Hepatocyte (in vitro differentiated cells): ENCODE measurements around the gene RBM5. TPM values are rescaled to one million over a fixed set of nuclear protein-coding genes. Genes with fewer than 3 reads are reported as not detected.

Experiments
- DNase-seq: peaks from one replicate; pipeline ENCODE4 v3.0.0-alpha.2; 2016; ENCODE audit warnings: low spot score
- H2AFZ ChIP-seq: fragments of 200-600 bp; sonication (generic); 2 replicates; pipeline ENCODE4 v1.6.0; 2016; ENCODE audit warnings: antibody characterized with exemption, mild to moderate bottlenecking
- H3K27ac ChIP-seq: fragments of 200-600 bp; sonication (generic); 2 replicates; pipeline ENCODE4 v1.5.1; 2016; ENCODE audit warnings: mild to moderate bottlenecking
- H3K27me3 ChIP-seq: fragments of 200-600 bp; sonication (generic); 2 replicates; pipeline ENCODE4 v1.6.1; 2016
- H3K36me3 ChIP-seq: fragments of 200-600 bp; sonication (generic); replicated peaks from 2 replicates; pipeline ENCODE4 v1.5.1; 2016; ENCODE audit warnings: low read depth; ENCODE audit not compliant: insufficient read depth
- H3K4me1 ChIP-seq: fragments of 200-600 bp; sonication (generic); 2 replicates; pipeline ENCODE4 v1.5.1; 2016; ENCODE audit warnings: mild to moderate bottlenecking, moderate library complexity; ENCODE audit not compliant: insufficient read depth
- H3K4me2 ChIP-seq: fragments of 200-600 bp; sonication (generic); 2 replicates; pipeline ENCODE4 v1.6.0; 2016
- H3K4me3 ChIP-seq: fragments of 200-600 bp; sonication (generic); 2 replicates; pipeline ENCODE4 v1.5.1; 2016; ENCODE audit warnings: mild to moderate bottlenecking
- H3K79me2 ChIP-seq: fragments of 200-600 bp; sonication (generic); 2 replicates; pipeline ENCODE4 v1.6.0; 2017; ENCODE audit warnings: mild to moderate bottlenecking
- H3K9me2 ChIP-seq: fragments of 200-600 bp; sonication (generic); replicated peaks from 2 replicates; pipeline ENCODE4 v1.6.0; 2017; ENCODE audit warnings: mild to moderate bottlenecking; ENCODE audit not compliant: insufficient read depth
- H3K9me3 ChIP-seq: fragments of 200-600 bp; sonication (generic); 2 replicates; pipeline ENCODE4 v1.5.1; 2016; ENCODE audit warnings: low read depth, mild to moderate bottlenecking
- H4K20me1 ChIP-seq: fragments of 200-600 bp; sonication (generic); 2 replicates; pipeline ENCODE4 v1.6.0; 2016; ENCODE audit warnings: mild to moderate bottlenecking; ENCODE audit not compliant: insufficient read depth, poor library complexity, severe bottlenecking
- EZH2 ChIP-seq: fragments of 200-600 bp; sonication (generic); IDR thresholded peaks from 2 replicates; pipeline ENCODE4 v1.6.1; 2016; ENCODE audit warnings: antibody characterized with exemption, mild to moderate bottlenecking, borderline replicate concordance
- EZH2phosphoT487 ChIP-seq: fragments of 200-600 bp; sonication (generic); IDR thresholded peaks from one replicate; pipeline ENCODE4 v1.6.1; 2018; ENCODE audit warnings: antibody characterized with exemption, mild to moderate bottlenecking, low read depth, moderate library complexity; ENCODE audit not compliant: unreplicated experiment, severe bottlenecking
- WGBS: methylation state at CpG from one replicate; pipeline ENCODE4 v1.1.6; 2016; ENCODE audit warnings: low lambda C conversion rate; ENCODE audit errors: missing lambda C conversion rate; 5-methylcytosine and 5-hydroxymethylcytosine counted together
- polyA plus RNA-seq: library from polyadenylated mRNA; unstranded; fragments of >200 nt; fragmentation: Nextera tagmentation; extraction: Ambion mirVana; gene quantifications from 2 replicates; pipeline ENCODE4 v1.2.1, GENCODE V29; 2016
- total RNA-seq: library from RNA; depleted of rRNA; stranded (reverse); fragments of >200 nt; gene quantifications from 2 replicates; pipeline ENCODE4 v1.2.3, GENCODE V29; 2014
- TF ChIP-seq, protein P1 (sequence below): fragments of 200-600 bp; sonication (generic); IDR thresholded peaks from 2 replicates; pipeline ENCODE4 v1.5.1; 2016; ENCODE audit warnings: antibody characterized with exemption, mild to moderate bottlenecking; ENCODE audit not compliant: poor library complexity

The RBM5 gene
- total and polyA plus RNA-seq, 2 experiments from 2014 or later: 64.3 to 147 TPM

DNA sequence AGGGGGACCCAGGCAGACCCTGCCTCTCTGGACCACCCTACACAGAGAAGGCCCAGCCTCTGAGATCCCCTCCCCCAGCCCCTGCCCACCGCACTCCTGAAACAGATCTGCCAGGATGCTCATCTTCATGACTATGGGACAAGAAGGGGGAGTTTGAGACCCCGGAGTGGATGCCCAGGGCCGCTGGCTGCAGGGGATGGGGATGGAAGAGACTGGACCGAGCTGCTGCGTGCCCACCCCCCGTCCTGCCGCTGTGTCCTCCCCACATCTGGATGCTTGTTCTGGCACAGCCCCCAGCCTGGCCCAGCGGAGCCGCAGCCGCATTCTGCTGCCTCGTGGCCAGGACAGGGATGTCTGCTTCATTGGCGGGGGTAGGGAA lies 36.1 kb downstream of the RBM5 start:
- Histone ChIP-seq H3K9me2 (no peaks in the 10 kb centered on the region), H3K4me1 (peaks cover 52% of the 10 kb centered on the region), H2AFZ (no peak overlapping the region), H3K4me3 (no peak overlapping the region), H3K27ac (peak overlapping the region; percentile 78), H3K36me3 (no peaks in the 10 kb centered on the region), H3K4me2 (peak overlapping the region; percentile 54), H3K9me3 (no peaks in the 10 kb centered on the region), H3K79me2 (no peaks in the 10 kb centered on the region), H4K20me1 (peaks cover 15% of the 10 kb centered on the region), H3K27me3 (no peaks in the 10 kb centered on the region)
- TF ChIP-seq, protein P1, sequence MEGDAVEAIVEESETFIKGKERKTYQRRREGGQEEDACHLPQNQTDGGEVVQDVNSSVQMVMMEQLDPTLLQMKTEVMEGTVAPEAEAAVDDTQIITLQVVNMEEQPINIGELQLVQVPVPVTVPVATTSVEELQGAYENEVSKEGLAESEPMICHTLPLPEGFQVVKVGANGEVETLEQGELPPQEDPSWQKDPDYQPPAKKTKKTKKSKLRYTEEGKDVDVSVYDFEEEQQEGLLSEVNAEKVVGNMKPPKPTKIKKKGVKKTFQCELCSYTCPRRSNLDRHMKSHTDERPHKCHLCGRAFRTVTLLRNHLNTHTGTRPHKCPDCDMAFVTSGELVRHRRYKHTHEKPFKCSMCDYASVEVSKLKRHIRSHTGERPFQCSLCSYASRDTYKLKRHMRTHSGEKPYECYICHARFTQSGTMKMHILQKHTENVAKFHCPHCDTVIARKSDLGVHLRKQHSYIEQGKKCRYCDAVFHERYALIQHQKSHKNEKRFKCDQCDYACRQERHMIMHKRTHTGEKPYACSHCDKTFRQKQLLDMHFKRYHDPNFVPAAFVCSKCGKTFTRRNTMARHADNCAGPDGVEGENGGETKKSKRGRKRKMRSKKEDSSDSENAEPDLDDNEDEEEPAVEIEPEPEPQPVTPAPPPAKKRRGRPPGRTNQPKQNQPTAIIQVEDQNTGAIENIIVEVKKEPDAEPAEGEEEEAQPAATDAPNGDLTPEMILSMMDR: no peak
- TF ChIP-seq EZH2phosphoT487: no peak
- no peak for TF ChIP-seq EZH2
- 47% methylated on average over 12 of the region's 12 CpGs for whole genome bisulfite sequencing
- DNase-seq: no peak

DNA sequence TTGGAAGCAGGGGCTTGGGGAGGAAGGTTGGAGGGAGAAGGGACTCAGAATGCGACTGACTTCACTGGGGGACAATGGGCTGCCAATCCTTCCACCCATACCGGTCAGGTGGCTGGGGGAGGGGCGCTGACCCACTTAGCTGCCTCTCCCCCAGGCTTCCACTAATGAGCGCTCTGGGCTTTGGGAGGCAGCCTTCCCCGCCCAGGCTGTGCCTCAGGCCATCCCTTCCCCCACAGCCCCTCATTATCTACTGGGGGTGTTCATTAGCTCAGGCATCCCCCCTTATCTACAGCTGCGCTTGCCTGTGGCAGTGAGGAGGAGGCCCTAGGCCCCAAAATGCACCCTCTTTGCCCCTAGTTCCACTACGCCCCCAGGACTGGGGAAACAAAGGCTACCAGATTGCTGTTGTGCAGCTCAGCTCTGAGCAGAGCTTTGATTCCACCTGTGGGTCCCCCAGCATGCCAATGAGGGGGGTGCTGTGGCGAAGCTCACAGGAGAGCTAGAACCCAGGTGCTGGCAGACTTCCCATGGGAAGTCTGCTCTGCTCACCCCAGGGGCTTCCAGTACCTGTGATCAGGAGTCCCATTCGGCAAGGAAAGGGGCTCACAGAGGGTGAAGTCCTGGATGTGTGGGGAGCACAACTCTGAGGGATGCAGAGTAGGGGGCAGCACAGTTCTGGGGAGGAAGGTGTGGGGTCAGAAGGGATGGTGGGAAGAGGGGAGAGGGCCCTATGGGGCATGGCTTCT lies 37.0 kb downstream of the RBM5 start:
- no peak overlapping the region for H3K4me3 ChIP-seq
- no peak for DNase-seq
- no peaks in the 10 kb centered on the region for H3K27me3 ChIP-seq
- H2AFZ ChIP-seq: no peak overlapping the region
- no peaks in the 10 kb centered on the region for H3K9me3 ChIP-seq
- WGBS: 68% methylated on average over 7 of the region's 9 CpGs
- peak overlapping the region; percentile 52 for H3K4me2 ChIP-seq
- TF ChIP-seq EZH2phosphoT487 (no peak), EZH2 (no peak)
- TF ChIP-seq, protein P1: no peak
- H3K27ac ChIP-seq: peak overlapping the region; percentile 43
- H3K9me2 ChIP-seq: no peaks in the 10 kb centered on the region
- H3K4me1 ChIP-seq: peaks cover 52% of the 10 kb centered on the region
- peaks cover 12% of the 10 kb centered on the region for H4K20me1 ChIP-seq
- no peaks in the 10 kb centered on the region for H3K36me3 ChIP-seq
- no peaks in the 10 kb centered on the region for H3K79me2 ChIP-seq

GRCh38 chr3:50126287-50127211 lies 37.8 kb downstream of the RBM5 start:
- Histone ChIP-seq H3K27me3 (no peaks in the 10 kb centered on the region), H3K4me2 (peak overlapping the region; percentile 52), H3K79me2 (no peaks in the 10 kb centered on the region), H2AFZ (no peak overlapping the region), H3K4me1 (peaks cover 52% of the 10 kb centered on the region), H3K27ac (peak overlapping the region; percentile 43), H4K20me1 (peaks cover 4% of the 10 kb centered on the region), H3K4me3 (no peak overlapping the region), H3K9me2 (no peaks in the 10 kb centered on the region), H3K9me3 (no peaks in the 10 kb centered on the region), H3K36me3 (no peaks in the 10 kb centered on the region)
- WGBS: 53% methylated on average over 16 of the region's 16 CpGs
- TF ChIP-seq EZH2 (no peak), EZH2phosphoT487 (no peak)
- TF ChIP-seq, protein P1: no peak
- peak; percentile 55 for DNase-seq
